HG02885 (cell line): Measurements from ENCODE around the gene CD2.

Source experiments
- ATAC-seq: cut with Tn5 transposase; IDR thresholded peaks from one replicate; pipeline ENCODE4 v1.9.1; 2021; ENCODE audit warnings: mild to moderate bottlenecking; ENCODE audit not compliant: unreplicated experiment, poor library complexity

Gene CD2

GRCh38 chr1:116754198-116754977 lies at the start of gene CD2:
Gene CD2 (plus strand): TSS chr1:116754430. CDS start chr1:116754493, 63 bp downstream.
- no peak for ATAC-seq

DNA sequence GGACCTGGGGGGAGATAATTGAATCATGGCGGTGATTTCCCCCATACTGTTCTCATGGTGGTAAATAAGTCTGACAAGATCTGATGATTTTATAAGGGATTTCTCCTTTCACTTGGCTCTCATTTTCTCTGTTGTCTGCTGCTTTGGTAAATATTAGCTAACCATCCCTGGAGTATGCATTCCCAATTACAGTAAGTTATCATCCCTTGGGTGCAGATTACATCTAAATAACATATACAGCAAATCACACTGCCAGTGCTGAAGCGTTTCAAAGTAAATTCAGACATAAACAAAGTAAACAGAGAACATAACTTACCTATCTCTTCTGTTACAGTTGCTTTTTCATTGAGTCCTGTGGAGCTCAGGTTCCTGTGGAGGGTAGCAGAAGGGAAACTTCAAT lies 48.1 kb upstream of the CD2 start:
- ATAC-seq = no peak

DNA sequence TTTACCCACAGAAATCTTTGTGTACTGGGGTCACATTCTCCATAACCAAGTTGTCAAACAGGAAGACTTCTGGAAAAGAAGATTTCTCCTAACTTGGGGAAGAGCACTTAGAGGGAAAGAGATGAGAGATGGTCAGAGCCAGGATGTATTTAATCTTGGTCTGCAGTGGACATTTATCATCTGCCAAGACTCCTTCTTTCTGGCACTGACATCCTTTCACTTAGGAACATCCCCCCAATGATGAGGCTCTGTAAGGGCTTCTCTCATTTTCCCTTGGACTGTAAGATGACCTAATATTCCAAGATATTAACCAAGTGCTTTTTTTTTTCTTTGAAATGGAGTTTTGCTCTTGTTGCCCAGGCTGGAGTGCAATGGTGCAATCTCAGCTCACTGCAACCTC lies 47.4 kb upstream of the CD2 start:
- ATAC-seq = no peak

DNA sequence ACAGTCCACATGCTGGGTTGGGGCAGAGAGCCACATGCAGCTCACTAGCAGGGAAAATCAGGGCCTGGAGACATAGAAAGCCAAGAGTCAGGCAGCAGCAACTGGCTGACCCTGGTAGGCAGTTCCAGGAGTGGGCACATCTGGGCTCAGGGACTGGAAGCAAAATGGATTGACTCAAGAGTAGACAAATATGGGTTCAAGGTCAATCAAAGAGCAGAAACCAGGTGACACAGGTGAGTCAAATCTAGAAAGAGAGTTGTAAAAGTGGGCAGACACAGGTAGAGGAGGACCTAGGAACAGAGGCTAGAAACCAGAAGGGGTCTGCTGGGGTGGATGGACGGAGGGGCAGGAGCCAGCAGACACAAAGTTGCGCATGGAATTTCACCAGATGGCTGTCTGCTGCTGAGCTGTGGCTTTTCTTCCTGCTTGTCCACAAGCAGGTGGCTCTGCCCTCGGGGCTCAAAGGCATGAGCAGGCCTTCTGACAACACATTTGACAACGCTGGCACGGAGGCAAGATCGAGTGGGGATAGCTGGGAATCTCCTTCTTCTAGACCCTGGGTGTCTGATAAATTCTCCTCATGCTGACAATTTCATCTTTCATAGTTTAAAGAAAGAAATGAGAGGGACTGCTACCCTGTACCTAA lies 45.9 kb upstream of the CD2 start:
- ATAC-seq = no peak

DNA sequence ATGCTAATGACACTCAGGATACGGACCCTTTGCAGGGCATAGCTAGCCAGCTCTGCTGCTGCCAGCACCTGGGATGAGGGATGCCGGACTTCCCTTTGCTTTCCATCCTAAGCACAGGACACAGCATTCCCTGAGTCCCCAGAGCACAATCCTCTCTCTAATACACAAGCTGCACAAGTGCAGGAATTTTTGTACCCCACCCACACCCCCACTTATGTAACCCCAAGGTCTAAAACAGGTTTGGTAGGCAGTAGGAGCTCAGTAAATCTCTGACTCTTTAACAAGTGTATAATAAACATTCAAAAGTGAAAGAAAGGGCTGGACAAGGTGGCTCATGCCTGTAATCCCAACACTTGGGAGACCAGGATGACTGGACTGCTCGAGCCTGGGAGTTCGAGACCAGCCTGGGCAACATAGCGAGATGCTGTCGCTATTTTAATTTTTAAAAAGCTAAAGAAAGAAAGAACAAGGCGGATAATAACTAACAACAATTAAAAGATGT lies 44.5 kb upstream of the CD2 start:
- ATAC-seq = no peak

DNA sequence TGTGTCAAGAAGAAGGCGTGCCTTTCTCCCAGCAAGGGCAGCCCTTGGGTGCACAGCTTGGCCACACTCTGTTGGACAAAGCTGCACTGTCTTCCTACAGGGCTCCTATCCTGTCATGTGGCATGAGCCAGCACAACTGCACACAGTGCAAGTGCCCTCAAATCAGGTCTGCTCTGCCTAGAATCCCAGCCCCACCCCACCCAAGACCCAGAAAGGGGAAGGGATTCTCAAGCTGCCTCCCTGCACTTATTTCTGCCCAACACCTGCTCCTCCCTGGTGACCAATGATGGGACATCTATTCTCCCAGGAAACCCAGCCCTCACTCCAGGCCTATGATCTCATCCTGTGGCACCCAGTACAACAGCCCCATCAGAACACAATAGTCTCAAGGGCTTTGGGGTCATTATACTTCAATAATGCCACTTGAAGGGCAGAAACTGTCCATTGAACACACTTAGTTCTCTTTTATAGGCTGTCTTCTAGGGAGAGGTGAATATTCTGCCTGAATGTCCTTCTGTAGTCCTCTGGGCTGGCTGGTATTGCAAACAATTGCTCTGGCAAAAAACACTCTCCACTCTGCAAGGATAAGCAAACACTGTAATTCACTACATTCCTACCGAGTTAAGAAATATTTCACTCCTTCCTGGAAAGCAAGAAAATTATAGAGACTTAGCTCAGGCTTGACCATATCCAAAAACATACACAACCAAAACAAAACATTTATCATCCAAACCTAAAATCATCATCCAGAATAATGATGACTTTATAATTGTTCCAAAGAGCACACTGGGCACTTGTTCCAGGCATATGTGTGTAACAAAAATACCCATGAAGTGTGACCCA lies 43.6 kb upstream of the CD2 start:
- ATAC-seq = no peak

DNA sequence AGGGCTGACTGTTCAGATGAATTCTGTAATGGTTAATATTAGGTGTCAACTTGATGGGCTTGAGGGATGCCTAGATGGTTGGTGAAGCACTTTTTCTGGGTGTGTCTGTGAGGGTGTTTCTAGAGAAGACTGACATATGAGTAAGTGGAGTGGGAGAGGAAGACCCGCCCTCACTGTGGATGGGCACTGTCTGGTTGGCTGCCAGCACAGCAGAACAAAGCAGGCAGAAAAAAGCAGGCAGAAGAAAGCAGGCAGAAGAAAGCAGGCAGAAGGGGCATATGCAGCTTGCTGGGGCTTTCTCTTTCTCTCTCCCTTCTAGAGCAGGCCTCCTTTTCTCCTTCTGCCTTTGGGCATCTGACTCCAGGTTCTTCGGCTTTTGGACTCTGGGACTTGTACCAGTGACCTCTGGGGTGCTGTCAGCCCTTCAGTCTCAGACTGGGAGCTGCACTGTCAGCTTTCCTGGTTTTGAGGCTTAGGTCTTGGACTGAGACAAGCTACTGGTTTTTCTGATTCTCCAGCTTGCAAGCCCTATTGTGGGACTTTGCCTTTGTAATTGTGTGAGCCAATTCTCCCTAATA lies 42.9 kb upstream of the CD2 start:
- ATAC-seq = no peak

- ATAC-seq = no peak
These were observed 41.7 kb upstream of the CD2 start for GRCh38 chr1:116712510-116712909.

- ATAC-seq = no peak
These were observed 40.8 kb upstream of the CD2 start for GRCh38 chr1:116713474-116713873.

DNA sequence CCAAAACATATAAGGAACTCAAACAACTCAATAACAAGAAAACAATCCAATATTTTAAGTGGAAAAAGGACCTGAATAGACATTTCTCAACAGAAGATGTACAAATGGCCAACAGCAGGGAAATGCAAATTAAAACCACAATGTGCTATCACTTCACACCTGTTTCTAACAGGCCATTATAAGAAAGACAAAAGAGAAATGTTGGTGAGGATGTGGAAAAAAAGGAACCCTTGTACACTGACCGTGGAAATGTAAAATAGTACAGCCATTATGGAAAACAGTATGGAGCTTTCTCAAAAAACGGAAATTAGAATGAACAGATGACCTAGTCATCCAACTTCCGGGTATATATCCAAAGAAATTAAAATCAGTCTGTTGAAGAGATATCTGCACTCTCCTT lies 37.8 kb upstream of the CD2 start:
- no peak for ATAC-seq

GRCh38 chr1:116717318-116717717 lies 36.9 kb upstream of the CD2 start:
- ATAC-seq = no peak

DNA sequence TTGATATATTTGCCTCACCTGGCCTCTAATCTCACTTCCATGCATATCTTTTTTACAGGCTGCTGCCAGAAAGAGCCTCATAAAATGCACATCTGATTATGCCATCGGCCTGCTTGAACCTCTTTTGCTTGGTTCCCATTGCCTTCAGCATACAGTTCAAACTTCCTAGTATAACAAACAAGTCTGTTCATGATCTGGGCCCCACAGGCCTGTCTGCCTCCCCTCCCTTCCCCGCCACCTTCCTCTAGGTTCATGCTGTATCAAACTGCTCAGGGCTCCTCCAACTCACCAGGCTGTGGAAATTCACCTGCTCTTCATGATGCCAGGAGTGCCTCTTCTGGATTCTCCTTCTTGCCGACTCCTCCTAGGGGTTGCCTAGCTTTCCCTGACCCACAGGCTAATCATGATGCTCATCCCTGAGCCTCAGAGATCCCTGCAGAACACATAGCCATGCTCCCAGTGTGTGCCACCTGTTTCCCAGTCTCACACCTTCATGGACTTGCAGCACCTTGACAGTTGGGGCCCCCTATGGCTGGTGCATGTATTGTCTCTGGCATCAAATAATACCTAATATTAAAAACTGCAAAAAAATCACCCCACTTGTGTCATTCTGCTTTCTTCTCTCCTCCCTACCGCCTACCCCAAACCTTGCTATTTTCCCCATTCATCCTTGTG lies 33.7 kb upstream of the CD2 start:
- ATAC-seq = no peak

- ATAC-seq = no peak
These were observed 33.2 kb upstream of the CD2 start for GRCh38 chr1:116721039-116721405.

DNA sequence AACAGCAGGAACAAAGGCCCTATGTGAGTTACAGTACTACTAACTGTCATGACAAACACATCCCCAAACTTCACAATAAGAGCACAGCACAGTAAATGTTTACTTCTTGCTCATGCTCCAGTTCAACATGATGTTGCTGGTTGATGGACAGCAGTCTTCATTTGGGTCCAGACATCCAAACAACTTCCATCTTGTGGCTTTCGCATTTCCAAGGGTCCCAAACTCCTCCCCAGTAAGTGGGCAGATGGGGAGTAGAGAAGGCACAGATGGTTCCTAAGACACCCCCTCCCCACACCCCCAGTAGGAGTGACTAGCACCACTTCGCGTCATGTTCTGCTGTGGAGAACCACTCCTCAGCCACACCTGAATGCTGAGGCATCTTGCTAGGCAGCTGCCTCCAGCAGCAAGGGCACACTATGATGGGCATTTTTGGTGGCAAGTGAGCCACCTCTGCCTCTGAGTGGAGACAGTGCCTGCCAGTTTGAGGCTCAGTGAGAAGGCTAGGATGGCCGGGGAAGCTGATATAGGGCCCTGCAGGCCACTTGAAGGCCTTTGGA lies 32.7 kb upstream of the CD2 start:
- ATAC-seq = no peak

DNA sequence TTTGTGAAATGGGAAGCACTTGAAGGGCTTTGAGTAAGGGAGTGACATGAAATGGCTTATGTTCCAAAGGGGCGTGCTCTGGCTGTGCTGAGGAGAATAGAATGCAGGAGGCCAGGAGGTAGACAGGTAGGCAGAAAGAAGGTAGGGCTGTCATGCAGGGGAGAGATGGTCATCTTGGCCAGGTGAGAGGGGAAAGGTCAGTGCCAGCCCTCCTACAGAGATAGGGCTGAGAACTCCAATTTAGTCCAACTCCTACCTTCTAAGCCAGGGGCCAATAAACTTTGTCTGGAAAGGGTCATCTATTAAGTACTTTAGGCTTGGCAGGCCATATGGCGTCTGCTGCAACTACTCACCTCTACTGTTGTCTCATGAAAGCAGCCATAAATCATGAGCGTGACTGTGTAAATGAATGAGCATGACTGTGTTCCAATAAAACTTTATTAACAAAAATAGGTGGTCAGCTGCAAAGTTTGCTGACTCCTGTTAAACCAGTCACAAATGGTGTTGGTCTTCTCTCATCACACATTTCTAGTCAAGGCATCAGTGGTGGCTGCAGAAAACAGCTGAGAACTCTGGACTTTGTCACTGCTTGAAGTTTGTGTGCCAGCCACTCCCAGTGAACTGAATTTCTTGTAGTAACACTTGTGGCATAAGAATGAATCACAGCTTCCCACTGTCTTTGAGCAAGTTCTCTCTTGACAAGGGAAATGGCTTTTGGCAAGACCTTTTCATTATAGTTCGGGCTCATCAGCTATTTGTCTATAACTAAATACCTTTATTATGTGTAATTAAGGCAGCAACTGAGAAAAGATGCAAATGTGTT lies 32.0 kb upstream of the CD2 start:
- ATAC-seq = no peak

- ATAC-seq = no peak
These were observed 29.4 kb upstream of the CD2 start for GRCh38 chr1:116724765-116725375.

GRCh38 chr1:116725798-116726197 lies 28.4 kb upstream of the CD2 start:
- no peak for ATAC-seq
